GM12891 (cell line): ENCODE measurements around the gene CFAP410.

Experiments
- PAX5 ChIP-seq: IDR thresholded peaks from 2 replicates; pipeline ENCODE4 v1.6.1; 2011; ENCODE audit warnings: low read length, moderate library complexity, mild to moderate bottlenecking; ENCODE audit not compliant: insufficient read depth, severe bottlenecking
- POLR2AphosphoS5 ChIP-seq: IDR thresholded peaks from 2 replicates; pipeline ENCODE4 v1.6.1; 2011; ENCODE audit warnings: low read depth, low read length, control low read depth

DNA sequence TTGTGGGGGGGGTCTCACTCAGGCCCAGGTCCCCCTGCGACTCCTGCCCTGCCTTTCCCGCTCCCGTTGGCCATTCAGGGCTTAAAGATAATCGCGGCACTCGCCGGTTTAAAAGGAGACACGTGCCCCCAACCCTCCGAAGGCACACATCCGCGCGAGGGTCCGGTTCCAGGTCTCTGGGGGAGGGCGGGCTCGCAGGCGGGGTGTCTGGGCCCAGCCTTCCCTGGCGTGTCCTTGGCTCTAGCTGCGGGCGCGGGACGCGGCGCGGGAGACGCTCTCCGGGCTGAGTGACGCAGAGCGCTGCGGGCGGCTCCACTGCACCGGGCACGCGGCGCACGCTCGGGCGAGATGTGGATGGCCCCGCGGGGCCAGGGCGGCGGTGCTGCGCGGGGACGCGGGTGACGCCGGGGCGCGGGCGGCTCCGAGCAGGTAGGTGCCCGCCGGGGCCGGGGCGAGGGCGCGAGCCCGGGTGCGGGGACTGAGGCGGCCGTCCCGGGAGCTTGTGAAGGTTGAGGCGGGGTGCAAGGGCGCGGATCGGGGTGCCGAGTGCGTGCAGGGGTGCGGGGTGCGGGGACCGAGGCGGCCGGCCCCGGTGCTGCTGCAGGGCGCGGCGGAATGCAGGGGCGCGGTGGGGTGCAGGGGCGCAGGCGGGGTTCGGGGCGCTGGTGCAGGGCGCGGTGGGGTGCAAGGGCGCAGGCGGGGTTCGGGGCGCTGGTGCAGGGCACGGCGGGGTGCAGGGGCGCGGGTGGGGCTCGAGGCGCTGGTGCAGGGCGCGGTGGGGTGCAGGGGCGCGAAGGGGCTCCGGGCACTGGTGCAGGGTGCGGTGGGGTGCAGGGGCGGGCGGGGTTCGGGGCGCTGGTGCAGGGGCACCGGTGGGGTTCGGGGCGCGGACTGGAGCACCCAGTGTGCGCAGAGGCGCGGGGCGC is 10.9 kb upstream of the CFAP410 start:
- TF ChIP-seq POLR2AphosphoS5 (no peak), PAX5 (no peak)
